HepG2 (cell line): Measurements from ENCODE around the gene ACTN3. TPM values are rescaled to one million over a fixed set of nuclear protein-coding genes. Genes with fewer than 3 reads are reported as not detected.

Experiments used
- ATAC-seq: fragments of 200-7000 bp; cut with Tn5 transposase; 3 replicates; pipeline ENCODE4 v1.9.1; 2020; ENCODE audit warnings: mild to moderate bottlenecking, moderate library complexity
- BruUV-seq: library from RNA; stranded (reverse); fragments of 400-500 nt; replicated peaks from 2 replicates; lab custom pipeline; 2021; lab: Mats Ljungman, UMichigan
- CTCF ChIA-PET: fragments of 300-600 bp; formaldehyde crosslinking; extraction: SDS; loops from one replicate; lab custom pipeline; 2021; ENCODE audit warnings: low total read pairs, inconsistent platforms, low intra/inter-chr PET ratio; lab: Yijun Ruan, JAX
- POLR2A ChIA-PET: fragments of 350-600 bp; sonication (Branson Sonifier 250); formaldehyde crosslinking; loops from one replicate; lab custom pipeline; 2020; ENCODE audit warnings: antibody characterized with exemption, inconsistent platforms; lab: Yijun Ruan, JAX
- DNase-seq: peaks from one replicate; pipeline ENCODE4 v3.0.0-alpha.2; 2015; ENCODE audit warnings: low spot score
- FAIRE-seq: peaks from 3 replicates; lab custom pipeline; 2011; peaks lifted over from hg19 to GRCh38; lab: Jason Lieb, UNC
- H2AFZ ChIP-seq: one replicate; pipeline ENCODE4 v1.6.1; 2011; ENCODE audit warnings: low read length, inconsistent platforms
- H3K27ac ChIP-seq: fragments of 300-600 bp; 3 replicates; pipeline ENCODE4 v1.8.0; 2011; ENCODE audit warnings: mixed run types, mild to moderate bottlenecking, mixed read lengths, low read length, inconsistent platforms; ENCODE audit not compliant: insufficient read depth; ENCODE audit errors: extremely low read length
- H3K27me3 ChIP-seq, 2 experiments: fragments of 200-600 bp in 1 of 2; 2 replicates in 1 of 2; 3 replicates in 1 of 2; pipeline versions ENCODE4 v1.6.0 to v1.8.0; 2011; ENCODE audit warnings: low read length in 2 of 2, mild to moderate bottlenecking in 2 of 2, moderate library complexity in 2 of 2, inconsistent platforms in 1 of 2; ENCODE audit not compliant: insufficient read depth in 2 of 2, control insufficient read depth in 1 of 2
- H3K36me3 ChIP-seq, 2 experiments: fragments of 200-600 bp in 1 of 2; replicated peaks in 1 of 2; 2 replicates in 1 of 2; 3 replicates in 1 of 2; pipeline versions ENCODE4 v1.5.1 to v1.8.0; 2011; ENCODE audit warnings: low read length in 2 of 2, inconsistent platforms in 1 of 2; ENCODE audit not compliant: insufficient read depth in 2 of 2, control insufficient read depth in 1 of 2
- H3K4me1 ChIP-seq: 2 replicates; pipeline ENCODE4 v1.5.1; 2012; ENCODE audit warnings: low read length, inconsistent platforms; ENCODE audit not compliant: insufficient read depth
- H3K4me2 ChIP-seq: 2 replicates; pipeline ENCODE4 v1.6.0; 2011; ENCODE audit warnings: low read depth, low read length, inconsistent platforms
- H3K4me3 ChIP-seq, 3 experiments: fragments of 200-600 bp in 1 of 3; sonication (generic), shearing (Covaris generic) in 1 of 3; replicated peaks in 1 of 3; 2 replicates each; pipeline ENCODE4 v1.5.1; 2011 to 2016; ENCODE audit warnings: low read length in 3 of 3, inconsistent platforms in 2 of 3, low read depth in 2 of 3, mild to moderate bottlenecking in 2 of 3, control low read depth in 1 of 3, mixed read lengths in 1 of 3; ENCODE audit not compliant: insufficient read depth in 1 of 3
- H3K79me2 ChIP-seq: one replicate; pipeline ENCODE4 v1.6.1; 2011; ENCODE audit warnings: low read length, inconsistent platforms; ENCODE audit not compliant: insufficient read depth
- H3K9ac ChIP-seq: 2 replicates; pipeline ENCODE4 v1.6.0; 2011; ENCODE audit warnings: mild to moderate bottlenecking, low read depth, low read length, inconsistent platforms; ENCODE audit not compliant: insufficient read depth
- H3K9me3 ChIP-seq: 2 replicates; pipeline ENCODE4 v1.5.1; 2012; ENCODE audit warnings: mild to moderate bottlenecking, low read length
- H4K20me1 ChIP-seq: 2 replicates; pipeline ENCODE4 v1.6.0; 2011; ENCODE audit warnings: inconsistent platforms, mild to moderate bottlenecking, low read length, moderate library complexity; ENCODE audit not compliant: insufficient read depth
- CBX2 ChIP-seq, 2 experiments: fragments of 200-600 bp in 1 of 2; sonication (generic); formaldehyde crosslinking in 1 of 2; IDR thresholded peaks; 2 replicates each; pipeline versions ENCODE4 v1.7.0 to v1.8.1; 2018 to 2022; ENCODE audit warnings: low read depth in 2 of 2, low read length in 1 of 2, mild to moderate bottlenecking in 1 of 2, missing genetic modification reagents in 1 of 2
- MLLT10 ChIP-seq: sonication (generic); formaldehyde crosslinking; IDR thresholded peaks from 2 replicates; pipeline ENCODE4 v1.4.0; 2020; ENCODE audit warnings: missing genetic modification reagents
- PCBP1 ChIP-seq: fragments of 200-400 bp; formaldehyde crosslinking; IDR thresholded peaks from 2 replicates; pipeline ENCODE4 v1.6.1; 2017; ENCODE audit warnings: mild to moderate bottlenecking, low read depth, low read length, borderline replicate concordance
- PITX1 ChIP-seq: sonication (generic); formaldehyde crosslinking; IDR thresholded peaks from 2 replicates; pipeline ENCODE4 v1.5.1; 2020; ENCODE audit warnings: mild to moderate bottlenecking, missing genetic modification reagents
- ZNF616 ChIP-seq: sonication (generic); formaldehyde crosslinking; IDR thresholded peaks from 2 replicates; pipeline ENCODE4 v1.5.0; 2020; ENCODE audit warnings: low read depth, mild to moderate bottlenecking, missing genetic modification reagents
- WGBS: methylation state at CpG from one replicate; pipeline ENCODE4 v1.1.6; 2017; ENCODE audit warnings: low lambda C conversion rate; 5-methylcytosine and 5-hydroxymethylcytosine counted together
- in situ Hi-C: cut with HindIII; loops from 2 replicates; pipeline ENCODE4 v1.10.0; 2017; ENCODE audit warnings: low pct_unique_long_range_greater_than_20kb; ENCODE audit not compliant: extremely low pct_ligation_motif_present
- intact Hi-C: fragments of 100-400 bp; cut with micrococcal nuclease; formaldehyde crosslinking; loops from one replicate; pipeline ENCODE4 v1.10.0; 2022; ENCODE audit not compliant: unreplicated experiment
- polyA plus RNA-seq, 8 experiments: library from polyadenylated mRNA; depleted of rRNA in 3 of 8; stranded (reverse) in 7 of 8; unstranded in 1 of 8; fragments of >200 nt; fragmentation: Illumina TruSeq in 4 of 8; extraction: Trizol in 4 of 8; gene quantifications; 2 replicates each; pipeline versions ENCODE4 v1.2.1 to v1.2.3, GENCODE V29; 2011 to 2016; ENCODE audit warnings: low read depth in 4 of 8, missing spikeins in 1 of 8, mixed read lengths in 1 of 8; ENCODE audit not compliant: insufficient read depth in 1 of 8
- total RNA-seq, 5 experiments: library from RNA; depleted of rRNA; stranded (reverse); fragments of >200 nt; fragmentation: Illumina TruSeq; extraction: Trizol; gene quantifications; 2 replicates each; pipeline ENCODE4 v1.2.3, GENCODE V29; 2016; ENCODE audit warnings: low read depth in 1 of 5
- TF ChIP-seq, protein P1 (sequence below): sonication (generic); formaldehyde crosslinking; conservative IDR thresholded peaks from 2 replicates; pipeline ENCODE4 v1.4.0; 2020; ENCODE audit warnings: missing genetic modification reagents
- TF ChIP-seq, protein P2 (sequence below): sonication (generic); formaldehyde crosslinking; IDR thresholded peaks from 2 replicates; pipeline ENCODE4 v1.4.0; 2020; ENCODE audit warnings: mild to moderate bottlenecking, missing genetic modification reagents
- TF ChIP-seq, protein P3 (sequence below): sonication (generic); formaldehyde crosslinking; IDR thresholded peaks from one replicate; pipeline ENCODE4 v1.5.1; 2020; ENCODE audit warnings: mild to moderate bottlenecking, missing genetic modification reagents; ENCODE audit errors: not compliant biosample characterization

ACTN3 gene
- total and polyA plus RNA-seq, 2 of the 13 experiments (the other 11 are each of a cell fraction or from before 2014, with no cell fraction given), result 0.04 to 0.09 TPM

DNA sequence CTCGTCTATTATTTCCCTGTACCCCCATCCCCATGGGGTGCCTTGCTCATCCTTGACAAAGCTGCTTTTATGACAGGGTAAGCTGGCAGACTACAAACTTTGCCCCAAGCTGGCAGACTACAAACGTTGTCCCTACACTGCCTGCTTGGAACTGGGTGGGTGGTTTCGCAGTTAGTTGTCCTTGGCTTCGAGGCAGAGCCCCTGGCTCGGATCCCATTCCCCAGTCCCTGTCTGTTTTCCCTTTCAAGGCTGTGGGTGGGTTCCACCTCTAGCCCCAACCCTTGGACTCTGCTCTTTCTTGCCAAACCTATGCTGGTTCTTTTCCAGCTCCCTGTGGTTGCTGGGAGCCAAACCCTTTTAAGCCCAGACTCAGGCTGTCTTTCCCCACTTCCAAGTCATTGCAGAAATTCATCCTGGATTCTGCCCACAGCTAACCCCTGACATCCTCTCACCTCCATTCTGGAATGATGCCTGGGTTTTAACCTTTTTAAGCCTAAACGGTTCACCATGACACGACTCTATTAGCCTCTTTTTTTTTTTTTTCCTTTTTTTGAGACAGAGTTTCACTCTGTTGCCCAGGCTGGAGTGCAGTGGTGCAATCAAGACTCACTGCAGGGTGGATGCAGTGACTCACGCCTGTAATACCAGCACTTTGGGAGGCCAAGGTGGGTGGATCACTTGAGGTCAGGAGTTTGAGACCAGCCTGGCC, 60.6 kb downstream of the ACTN3 start:
- peak overlapping the region; percentile 70 for H3K27ac ChIP-seq
- WGBS, result 3% methylated on average over 7 of the region's 8 CpGs
- H3K4me1 ChIP-seq, result peaks cover 23% of the 10 kb centered on the region
- H3K27me3 ChIP-seq, result no peaks in the 10 kb centered on the region
- H3K79me2 ChIP-seq, result no peaks in the 10 kb centered on the region
- FAIRE-seq (peak; percentile 80), ATAC-seq (peak; percentile 91), DNase-seq (peak; percentile 82)
- peaks cover 7 to 16% of the 10 kb centered on the region in 2 experiments; a peak in 4 of 5 replicates for H3K36me3 ChIP-seq
- ChIA-PET POLR2A (interaction anchor here (0.7 to 4.9 kb wide), 13 partner anchors 9 to 128 kb away, joined by 3 to 51 read pairs (median 5); partner anchors contain the start of genes CCDC87, CCS, DPP3 and RBM14), CTCF (no interaction called here)
- in situ Hi-C loops (no loop called here), intact Hi-C loops (no loop called here)
- no peaks in the 10 kb centered on the region for H3K9me3 ChIP-seq
- peak overlapping the region; percentile 40 for H3K9ac ChIP-seq
- H4K20me1 ChIP-seq, result no peaks in the 10 kb centered on the region
- no peak overlapping the region for H2AFZ ChIP-seq
- H3K4me2 ChIP-seq, result peak overlapping the region; percentile 63
- BruUV-seq, result TSS peak; percentile 17
- peak overlapping the region in 1 of 3 experiments; percentile 14; a peak in 2 of 6 replicates for H3K4me3 ChIP-seq
- TF ChIP-seq, protein P1, sequence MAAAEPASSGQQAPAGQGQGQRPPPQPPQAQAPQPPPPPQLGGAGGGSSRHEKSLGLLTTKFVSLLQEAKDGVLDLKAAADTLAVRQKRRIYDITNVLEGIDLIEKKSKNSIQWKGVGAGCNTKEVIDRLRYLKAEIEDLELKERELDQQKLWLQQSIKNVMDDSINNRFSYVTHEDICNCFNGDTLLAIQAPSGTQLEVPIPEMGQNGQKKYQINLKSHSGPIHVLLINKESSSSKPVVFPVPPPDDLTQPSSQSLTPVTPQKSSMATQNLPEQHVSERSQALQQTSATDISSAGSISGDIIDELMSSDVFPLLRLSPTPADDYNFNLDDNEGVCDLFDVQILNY (CRISPR knock-in tag), result no peak
- TF ChIP-seq ZNF616 (no peak), CBX2 (IDR thresholded peaks at IDR 0.05; ENCODE audit: low read depth, low read length) (no peak), CBX2 (CRISPR knock-in tag; IDR thresholded peaks at IDR 0.05; ENCODE audit: low read depth) (no peak), MLLT10 (CRISPR knock-in tag) (no peak), PITX1 (CRISPR knock-in tag) (no peak), PCBP1 (no peak)
- TF ChIP-seq, protein P2, sequence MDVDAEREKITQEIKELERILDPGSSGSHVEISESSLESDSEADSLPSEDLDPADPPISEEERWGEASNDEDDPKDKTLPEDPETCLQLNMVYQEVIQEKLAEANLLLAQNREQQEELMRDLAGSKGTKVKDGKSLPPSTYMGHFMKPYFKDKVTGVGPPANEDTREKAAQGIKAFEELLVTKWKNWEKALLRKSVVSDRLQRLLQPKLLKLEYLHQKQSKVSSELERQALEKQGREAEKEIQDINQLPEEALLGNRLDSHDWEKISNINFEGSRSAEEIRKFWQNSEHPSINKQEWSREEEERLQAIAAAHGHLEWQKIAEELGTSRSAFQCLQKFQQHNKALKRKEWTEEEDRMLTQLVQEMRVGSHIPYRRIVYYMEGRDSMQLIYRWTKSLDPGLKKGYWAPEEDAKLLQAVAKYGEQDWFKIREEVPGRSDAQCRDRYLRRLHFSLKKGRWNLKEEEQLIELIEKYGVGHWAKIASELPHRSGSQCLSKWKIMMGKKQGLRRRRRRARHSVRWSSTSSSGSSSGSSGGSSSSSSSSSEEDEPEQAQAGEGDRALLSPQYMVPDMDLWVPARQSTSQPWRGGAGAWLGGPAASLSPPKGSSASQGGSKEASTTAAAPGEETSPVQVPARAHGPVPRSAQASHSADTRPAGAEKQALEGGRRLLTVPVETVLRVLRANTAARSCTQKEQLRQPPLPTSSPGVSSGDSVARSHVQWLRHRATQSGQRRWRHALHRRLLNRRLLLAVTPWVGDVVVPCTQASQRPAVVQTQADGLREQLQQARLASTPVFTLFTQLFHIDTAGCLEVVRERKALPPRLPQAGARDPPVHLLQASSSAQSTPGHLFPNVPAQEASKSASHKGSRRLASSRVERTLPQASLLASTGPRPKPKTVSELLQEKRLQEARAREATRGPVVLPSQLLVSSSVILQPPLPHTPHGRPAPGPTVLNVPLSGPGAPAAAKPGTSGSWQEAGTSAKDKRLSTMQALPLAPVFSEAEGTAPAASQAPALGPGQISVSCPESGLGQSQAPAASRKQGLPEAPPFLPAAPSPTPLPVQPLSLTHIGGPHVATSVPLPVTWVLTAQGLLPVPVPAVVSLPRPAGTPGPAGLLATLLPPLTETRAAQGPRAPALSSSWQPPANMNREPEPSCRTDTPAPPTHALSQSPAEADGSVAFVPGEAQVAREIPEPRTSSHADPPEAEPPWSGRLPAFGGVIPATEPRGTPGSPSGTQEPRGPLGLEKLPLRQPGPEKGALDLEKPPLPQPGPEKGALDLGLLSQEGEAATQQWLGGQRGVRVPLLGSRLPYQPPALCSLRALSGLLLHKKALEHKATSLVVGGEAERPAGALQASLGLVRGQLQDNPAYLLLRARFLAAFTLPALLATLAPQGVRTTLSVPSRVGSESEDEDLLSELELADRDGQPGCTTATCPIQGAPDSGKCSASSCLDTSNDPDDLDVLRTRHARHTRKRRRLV (CRISPR knock-in tag), result no peak
- TF ChIP-seq, protein P3, sequence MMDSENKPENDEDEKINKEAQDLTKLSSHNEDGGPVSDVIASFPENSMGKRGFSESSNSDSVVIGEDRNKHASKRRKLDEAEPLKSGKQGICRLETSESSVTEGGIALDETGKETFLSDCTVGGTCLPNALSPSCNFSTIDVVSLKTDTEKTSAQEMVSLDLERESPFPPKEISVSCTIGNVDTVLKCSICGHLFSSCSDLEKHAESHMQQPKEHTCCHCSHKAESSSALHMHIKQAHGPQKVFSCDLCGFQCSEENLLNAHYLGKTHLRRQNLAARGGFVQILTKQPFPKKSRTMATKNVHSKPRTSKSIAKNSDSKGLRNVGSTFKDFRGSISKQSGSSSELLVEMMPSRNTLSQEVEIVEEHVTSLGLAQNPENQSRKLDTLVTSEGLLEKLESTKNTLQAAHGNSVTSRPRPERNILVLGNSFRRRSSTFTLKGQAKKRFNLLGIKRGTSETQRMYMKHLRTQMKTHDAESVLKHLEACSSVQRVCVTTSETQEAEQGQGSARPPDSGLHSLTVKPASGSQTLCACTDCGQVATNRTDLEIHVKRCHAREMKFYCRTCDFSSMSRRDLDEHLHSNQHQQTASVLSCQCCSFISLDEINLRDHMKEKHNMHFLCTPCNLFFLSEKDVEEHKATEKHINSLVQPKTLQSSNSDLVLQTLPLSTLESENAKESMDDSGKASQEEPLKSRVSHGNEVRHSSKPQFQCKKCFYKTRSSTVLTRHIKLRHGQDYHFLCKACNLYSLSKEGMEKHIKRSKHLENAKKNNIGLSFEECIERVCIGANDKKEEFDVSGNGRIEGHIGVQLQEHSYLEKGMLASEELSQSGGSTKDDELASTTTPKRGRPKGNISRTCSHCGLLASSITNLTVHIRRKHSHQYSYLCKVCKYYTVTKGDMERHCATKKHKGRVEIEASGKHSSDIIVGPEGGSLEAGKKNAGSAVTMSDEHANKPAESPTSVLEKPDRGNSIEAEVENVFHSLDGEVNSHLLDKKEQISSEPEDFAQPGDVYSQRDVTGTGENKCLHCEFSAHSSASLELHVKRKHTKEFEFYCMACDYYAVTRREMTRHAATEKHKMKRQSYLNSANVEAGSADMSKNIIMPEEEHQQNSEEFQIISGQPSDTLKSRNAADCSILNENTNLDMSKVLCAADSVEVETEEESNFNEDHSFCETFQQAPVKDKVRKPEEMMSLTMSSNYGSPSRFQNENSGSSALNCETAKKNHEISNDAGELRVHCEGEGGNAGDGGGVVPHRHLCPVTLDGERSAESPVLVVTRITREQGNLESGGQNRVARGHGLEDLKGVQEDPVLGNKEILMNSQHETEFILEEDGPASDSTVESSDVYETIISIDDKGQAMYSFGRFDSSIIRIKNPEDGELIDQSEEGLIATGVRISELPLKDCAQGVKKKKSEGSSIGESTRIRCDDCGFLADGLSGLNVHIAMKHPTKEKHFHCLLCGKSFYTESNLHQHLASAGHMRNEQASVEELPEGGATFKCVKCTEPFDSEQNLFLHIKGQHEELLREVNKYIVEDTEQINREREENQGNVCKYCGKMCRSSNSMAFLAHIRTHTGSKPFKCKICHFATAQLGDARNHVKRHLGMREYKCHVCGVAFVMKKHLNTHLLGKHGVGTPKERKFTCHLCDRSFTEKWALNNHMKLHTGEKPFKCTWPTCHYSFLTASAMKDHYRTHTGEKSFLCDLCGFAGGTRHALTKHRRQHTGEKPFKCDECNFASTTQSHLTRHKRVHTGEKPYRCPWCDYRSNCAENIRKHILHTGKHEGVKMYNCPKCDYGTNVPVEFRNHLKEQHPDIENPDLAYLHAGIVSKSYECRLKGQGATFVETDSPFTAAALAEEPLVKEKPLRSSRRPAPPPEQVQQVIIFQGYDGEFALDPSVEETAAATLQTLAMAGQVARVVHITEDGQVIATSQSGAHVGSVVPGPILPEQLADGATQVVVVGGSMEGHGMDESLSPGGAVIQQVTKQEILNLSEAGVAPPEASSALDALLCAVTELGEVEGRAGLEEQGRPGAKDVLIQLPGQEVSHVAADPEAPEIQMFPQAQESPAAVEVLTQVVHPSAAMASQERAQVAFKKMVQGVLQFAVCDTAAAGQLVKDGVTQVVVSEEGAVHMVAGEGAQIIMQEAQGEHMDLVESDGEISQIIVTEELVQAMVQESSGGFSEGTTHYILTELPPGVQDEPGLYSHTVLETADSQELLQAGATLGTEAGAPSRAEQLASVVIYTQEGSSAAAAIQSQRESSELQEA (CRISPR knock-in tag), result no peak
